ENCODE results near the gene KCNMB3.

DNA sequence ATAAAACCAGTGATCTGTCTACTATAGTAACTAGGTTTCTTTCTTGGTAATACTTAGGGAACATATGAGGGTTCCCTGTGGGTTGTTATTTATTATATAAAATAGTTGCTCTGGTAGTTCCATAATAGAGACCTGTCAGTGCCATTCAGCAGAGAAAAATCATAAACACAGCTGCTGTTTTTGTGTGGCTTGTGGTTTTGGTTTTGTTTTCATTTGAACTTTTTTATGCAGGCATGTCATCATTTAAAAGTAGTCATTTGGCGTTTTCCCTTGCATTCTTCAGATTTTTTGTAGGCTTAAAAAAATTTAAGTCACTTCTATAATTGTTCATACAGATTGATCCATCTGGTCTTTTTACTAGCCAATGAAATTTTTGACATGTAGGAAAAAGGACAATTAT lies 54.8 kb downstream of the KCNMB3 start:
- TF ChIP-seq, protein P1, sequence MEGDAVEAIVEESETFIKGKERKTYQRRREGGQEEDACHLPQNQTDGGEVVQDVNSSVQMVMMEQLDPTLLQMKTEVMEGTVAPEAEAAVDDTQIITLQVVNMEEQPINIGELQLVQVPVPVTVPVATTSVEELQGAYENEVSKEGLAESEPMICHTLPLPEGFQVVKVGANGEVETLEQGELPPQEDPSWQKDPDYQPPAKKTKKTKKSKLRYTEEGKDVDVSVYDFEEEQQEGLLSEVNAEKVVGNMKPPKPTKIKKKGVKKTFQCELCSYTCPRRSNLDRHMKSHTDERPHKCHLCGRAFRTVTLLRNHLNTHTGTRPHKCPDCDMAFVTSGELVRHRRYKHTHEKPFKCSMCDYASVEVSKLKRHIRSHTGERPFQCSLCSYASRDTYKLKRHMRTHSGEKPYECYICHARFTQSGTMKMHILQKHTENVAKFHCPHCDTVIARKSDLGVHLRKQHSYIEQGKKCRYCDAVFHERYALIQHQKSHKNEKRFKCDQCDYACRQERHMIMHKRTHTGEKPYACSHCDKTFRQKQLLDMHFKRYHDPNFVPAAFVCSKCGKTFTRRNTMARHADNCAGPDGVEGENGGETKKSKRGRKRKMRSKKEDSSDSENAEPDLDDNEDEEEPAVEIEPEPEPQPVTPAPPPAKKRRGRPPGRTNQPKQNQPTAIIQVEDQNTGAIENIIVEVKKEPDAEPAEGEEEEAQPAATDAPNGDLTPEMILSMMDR (IDR thresholded peaks at IDR 0.05), result no peak
- no peak for TF ChIP-seq POLR2A (IDR thresholded peaks at IDR 0.05)
